Keratinocyte (primary cell): ENCODE results near the gene CORO2B. TPM values are rescaled to one million over a fixed set of nuclear protein-coding genes. Genes with fewer than 3 reads are reported as not detected.

Source experiments
- DNase-seq: peaks from one replicate; pipeline ENCODE4 v3.0.0-alpha.2; 2011; ENCODE audit warnings: low read depth, missing footprints, low spot score
- FAIRE-seq: peaks from 2 replicates; lab custom pipeline; 2011; peaks lifted over from hg19 to GRCh38; lab: Jason Lieb, UNC
- H2AFZ ChIP-seq: 2 replicates; pipeline ENCODE4 v1.6.0; 2012; ENCODE audit warnings: low read length, control low read depth, inconsistent platforms; ENCODE audit not compliant: control insufficient read depth
- H3K27ac ChIP-seq: 2 replicates; pipeline ENCODE4 v1.5.1; 2011; ENCODE audit warnings: low read length; ENCODE audit not compliant: control insufficient read depth, insufficient read depth
- H3K27me3 ChIP-seq: 3 replicates; pipeline ENCODE4 v1.6.0; 2011; ENCODE audit warnings: low read length; ENCODE audit not compliant: control insufficient read depth, insufficient read depth; ENCODE audit errors: extremely low read depth
- H3K36me3 ChIP-seq, 2 experiments: 2 replicates in 1 of 2; 3 replicates in 1 of 2; pipeline ENCODE4 v1.5.1; 2011; ENCODE audit warnings: low read length in 2 of 2, mild to moderate bottlenecking in 1 of 2; ENCODE audit not compliant: control insufficient read depth in 2 of 2, insufficient read depth in 2 of 2; ENCODE audit errors: extremely low read depth in 1 of 2
- H3K4me1 ChIP-seq: 3 replicates; pipeline ENCODE4 v1.5.1; 2011; ENCODE audit warnings: low read length; ENCODE audit not compliant: control insufficient read depth, insufficient read depth; ENCODE audit errors: extremely low read depth
- H3K4me2 ChIP-seq: 3 replicates; pipeline ENCODE4 v1.6.0; 2011; ENCODE audit warnings: low read depth, low read length; ENCODE audit not compliant: control insufficient read depth, insufficient read depth; ENCODE audit errors: extremely low read depth
- H3K4me3 ChIP-seq, 3 experiments: fragments of 200-600 bp in 1 of 3; sonication (generic) in 1 of 3; 2 replicates in 2 of 3; 3 replicates in 1 of 3; pipeline ENCODE4 v1.5.1; 2011 to 2016; ENCODE audit warnings: low read length in 3 of 3, mild to moderate bottlenecking in 3 of 3, control low read depth in 2 of 3, inconsistent platforms in 1 of 3, low read depth in 1 of 3, mixed read lengths in 1 of 3, mixed run types in 1 of 3, moderate library complexity in 1 of 3; ENCODE audit not compliant: control insufficient read depth in 2 of 3, insufficient read depth in 2 of 3; ENCODE audit errors: extremely low read depth in 1 of 3
- H3K79me2 ChIP-seq: 2 replicates; pipeline ENCODE4 v1.6.0; 2012; ENCODE audit warnings: low read length; ENCODE audit not compliant: control insufficient read depth, insufficient read depth
- H3K9ac ChIP-seq: 3 replicates; pipeline ENCODE4 v1.6.0; 2011; ENCODE audit warnings: low read length; ENCODE audit not compliant: control insufficient read depth, insufficient read depth; ENCODE audit errors: extremely low read depth
- H3K9me1 ChIP-seq: 3 replicates; pipeline ENCODE4 v1.6.0; 2011; ENCODE audit warnings: low read length; ENCODE audit not compliant: control insufficient read depth, insufficient read depth; ENCODE audit errors: extremely low read depth
- H3K9me3 ChIP-seq: 2 replicates; pipeline ENCODE4 v1.5.1; 2012; ENCODE audit warnings: low read depth, low read length; ENCODE audit not compliant: control insufficient read depth
- H4K20me1 ChIP-seq: 3 replicates; pipeline ENCODE4 v1.6.0; 2011; ENCODE audit warnings: low read length; ENCODE audit not compliant: control insufficient read depth, insufficient read depth; ENCODE audit errors: extremely low read depth
- EZH2 ChIP-seq: IDR thresholded peaks from one replicate; pipeline ENCODE4 v1.6.1; 2012; ENCODE audit warnings: inconsistent platforms, mild to moderate bottlenecking, low read length, moderate library complexity
- dilution Hi-C: fragments of 300-500 bp; cut with MboI; formaldehyde crosslinking; loops from one replicate; pipeline ENCODE4 v1.7.0; 2020; ENCODE audit warnings: low sequenced_read_pairs; ENCODE audit not compliant: extremely low pct_ligation_motif_present
- polyA plus RNA-seq, 5 experiments: library from polyadenylated mRNA; depleted of rRNA in 3 of 5; stranded (reverse) in 3 of 5; stranded (forward) in 1 of 5; unstranded in 1 of 5; fragments of >200 nt; gene quantifications; 1 replicate in 1 of 5; 2 replicates in 3 of 5; 3 replicates in 1 of 5; pipeline versions ENCODE4 v1.2.1 to v1.2.3, GENCODE V29; 2011 to 2012; ENCODE audit warnings: missing spikeins in 2 of 5, low read depth in 1 of 5, low replicate concordance in 1 of 5
- TF ChIP-seq, protein P1 (sequence below), 3 experiments: IDR thresholded peaks in 1 of 3; conservative IDR thresholded peaks in 1 of 3; optimal IDR thresholded peaks in 1 of 3; 2 replicates in 2 of 3; 3 replicates in 1 of 3; pipeline versions ENCODE3 to v1.5.1; 2011; ENCODE audit warnings: low read length in 3 of 3, mild to moderate bottlenecking in 3 of 3, moderate library complexity in 2 of 3, control low read depth in 1 of 3, inconsistent platforms in 1 of 3; ENCODE audit not compliant: insufficient read depth in 2 of 3; ENCODE audit errors: extremely low read depth in 1 of 3

CORO2B gene
- polyA plus RNA-seq, 1 donor (not counting 4 experiments of a cell fraction or from before 2014, with no cell fraction given) = 0.13 TPM

DNA sequence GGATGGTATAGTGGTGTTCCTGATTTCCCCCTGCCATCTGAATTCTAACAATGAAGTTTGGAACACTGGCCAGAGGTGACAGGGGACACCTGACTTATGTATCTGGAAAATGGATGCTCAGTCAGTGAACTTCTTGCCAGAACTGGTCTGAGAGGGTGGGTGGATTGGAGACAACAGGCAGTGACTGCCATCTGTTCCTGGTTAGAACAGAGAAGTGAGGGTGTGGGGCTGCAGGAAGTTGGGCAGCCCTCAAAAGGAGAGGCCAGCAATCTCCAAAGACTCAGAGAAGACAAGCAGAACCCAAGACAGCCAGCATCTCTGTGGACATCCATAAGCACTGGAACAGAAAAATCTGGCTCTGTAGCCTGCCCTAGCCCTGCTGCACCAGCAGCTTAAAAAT is 191.4 kb downstream of the CORO2B start:
- H3K4me1 ChIP-seq = peaks cover 4% of the 10 kb centered on the region
- no peak overlapping the region for H2AFZ ChIP-seq
- FAIRE-seq = no peak
- H3K9ac ChIP-seq = no peak overlapping the region
- peaks cover 4% of the 10 kb centered on the region for H3K27me3 ChIP-seq
- H3K79me2 ChIP-seq = no peaks in the 10 kb centered on the region
- H3K36me3 ChIP-seq = no peaks in the 10 kb centered on the region
- H3K27ac ChIP-seq = no peak overlapping the region
- dilution Hi-C loops = no loop called here
- no peak for TF ChIP-seq EZH2
- TF ChIP-seq, protein P1, sequence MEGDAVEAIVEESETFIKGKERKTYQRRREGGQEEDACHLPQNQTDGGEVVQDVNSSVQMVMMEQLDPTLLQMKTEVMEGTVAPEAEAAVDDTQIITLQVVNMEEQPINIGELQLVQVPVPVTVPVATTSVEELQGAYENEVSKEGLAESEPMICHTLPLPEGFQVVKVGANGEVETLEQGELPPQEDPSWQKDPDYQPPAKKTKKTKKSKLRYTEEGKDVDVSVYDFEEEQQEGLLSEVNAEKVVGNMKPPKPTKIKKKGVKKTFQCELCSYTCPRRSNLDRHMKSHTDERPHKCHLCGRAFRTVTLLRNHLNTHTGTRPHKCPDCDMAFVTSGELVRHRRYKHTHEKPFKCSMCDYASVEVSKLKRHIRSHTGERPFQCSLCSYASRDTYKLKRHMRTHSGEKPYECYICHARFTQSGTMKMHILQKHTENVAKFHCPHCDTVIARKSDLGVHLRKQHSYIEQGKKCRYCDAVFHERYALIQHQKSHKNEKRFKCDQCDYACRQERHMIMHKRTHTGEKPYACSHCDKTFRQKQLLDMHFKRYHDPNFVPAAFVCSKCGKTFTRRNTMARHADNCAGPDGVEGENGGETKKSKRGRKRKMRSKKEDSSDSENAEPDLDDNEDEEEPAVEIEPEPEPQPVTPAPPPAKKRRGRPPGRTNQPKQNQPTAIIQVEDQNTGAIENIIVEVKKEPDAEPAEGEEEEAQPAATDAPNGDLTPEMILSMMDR (optimal IDR thresholded peaks at IDR 0.05 in 1 of 3, IDR thresholded peaks at IDR 0.05 in 1 of 3, conservative IDR thresholded peaks at IDR 0.05 in 1 of 3; ENCODE audit: extremely low read depth in 1 of 3, insufficient read depth in 2 of 3, low read length in 3 of 3) = no peak
- H3K4me2 ChIP-seq = no peak overlapping the region
- no peak for DNase-seq
- no peaks in the 10 kb centered on the region for H3K9me3 ChIP-seq
- no peak overlapping the region for H3K4me3 ChIP-seq
- no peaks in the 10 kb centered on the region for H4K20me1 ChIP-seq
- no peaks in the 10 kb centered on the region for H3K9me1 ChIP-seq

DNA sequence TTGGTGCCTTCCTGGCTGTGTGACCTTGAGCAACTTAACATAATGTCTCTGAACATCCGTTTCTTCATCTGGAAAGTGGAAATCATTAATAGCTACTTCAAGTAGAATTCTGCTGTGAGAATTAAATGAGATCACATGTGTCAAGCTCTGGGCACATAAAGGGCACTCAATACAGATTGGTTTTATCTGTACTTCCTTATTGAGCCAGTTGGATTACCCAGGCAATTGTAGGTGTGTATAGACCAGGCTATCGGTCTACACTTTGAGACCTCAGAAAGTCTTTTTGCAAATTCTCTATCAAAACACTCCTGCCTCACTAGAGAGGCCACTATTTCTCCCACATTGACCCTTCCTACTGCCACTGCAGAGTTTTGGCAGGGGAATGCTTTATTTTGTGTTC is 194.2 kb downstream of the CORO2B start:
- dilution Hi-C loops = no loop called here
- no peak for TF ChIP-seq EZH2

DNA sequence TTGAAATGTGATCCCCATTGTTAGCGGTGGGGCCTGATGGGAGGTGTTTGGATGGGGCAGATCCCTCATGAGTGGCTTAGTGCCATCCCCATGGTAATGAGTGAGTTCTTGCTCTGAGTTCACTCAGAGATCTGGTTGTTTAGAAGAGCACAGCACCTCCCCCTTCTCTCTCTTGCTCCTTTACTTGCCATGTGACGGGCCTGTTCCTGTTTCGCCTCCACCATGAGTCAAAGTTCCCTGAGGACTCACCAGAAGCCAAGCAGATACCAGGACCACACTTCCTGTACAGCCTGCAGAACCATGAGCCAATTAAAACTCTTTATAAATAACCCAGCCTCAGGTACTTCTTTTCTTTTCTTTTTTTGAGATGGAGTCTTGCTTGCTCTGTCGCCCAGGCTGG is 195.3 kb downstream of the CORO2B start:
- H2AFZ ChIP-seq = no peak overlapping the region
- FAIRE-seq = no peak
- no peak overlapping the region for H3K4me3 ChIP-seq
- DNase-seq = no peak
- H3K4me2 ChIP-seq = no peak overlapping the region
- H3K9me3 ChIP-seq = no peaks in the 10 kb centered on the region
- H3K9ac ChIP-seq = no peak overlapping the region
- dilution Hi-C loops = no loop called here
- H3K9me1 ChIP-seq = no peaks in the 10 kb centered on the region
- peaks cover 4% of the 10 kb centered on the region in 2 experiments for H3K36me3 ChIP-seq
- H4K20me1 ChIP-seq = no peaks in the 10 kb centered on the region
- H3K79me2 ChIP-seq = no peaks in the 10 kb centered on the region
- TF ChIP-seq, protein P1 (optimal IDR thresholded peaks at IDR 0.05 in 1 of 3, IDR thresholded peaks at IDR 0.05 in 1 of 3, conservative IDR thresholded peaks at IDR 0.05 in 1 of 3; ENCODE audit: extremely low read depth in 1 of 3, insufficient read depth in 2 of 3, low read length in 3 of 3) = no peak
- TF ChIP-seq EZH2 = no peak
- H3K27ac ChIP-seq = no peak overlapping the region
- peaks cover 4% of the 10 kb centered on the region for H3K27me3 ChIP-seq
- H3K4me1 ChIP-seq = no peaks in the 10 kb centered on the region

More for the DNA sequence above, 194.2 kb downstream of the CORO2B start:
- Histone ChIP-seq H3K79me2 (no peaks in the 10 kb centered on the region), H3K4me3 (no peak overlapping the region), H3K36me3 (peaks cover 4% of the 10 kb centered on the region in 2 experiments), H3K4me1 (peaks cover 4% of the 10 kb centered on the region), H2AFZ (no peak overlapping the region), H3K27me3 (peaks cover 4% of the 10 kb centered on the region), H3K27ac (no peak overlapping the region), H3K4me2 (no peak overlapping the region), H3K9me3 (no peaks in the 10 kb centered on the region), H3K9ac (no peak overlapping the region), H3K9me1 (no peaks in the 10 kb centered on the region), H4K20me1 (no peaks in the 10 kb centered on the region)
- DNase-seq (no peak), FAIRE-seq (no peak)
